ENCODE data around the gene ATOX1.
"Not testable (repeated sequence)": the region's sequence is repeated elsewhere in the genome, so short reads cannot be mapped to it uniquely, and the experiment has no call there.

Gene ATOX1

DNA sequence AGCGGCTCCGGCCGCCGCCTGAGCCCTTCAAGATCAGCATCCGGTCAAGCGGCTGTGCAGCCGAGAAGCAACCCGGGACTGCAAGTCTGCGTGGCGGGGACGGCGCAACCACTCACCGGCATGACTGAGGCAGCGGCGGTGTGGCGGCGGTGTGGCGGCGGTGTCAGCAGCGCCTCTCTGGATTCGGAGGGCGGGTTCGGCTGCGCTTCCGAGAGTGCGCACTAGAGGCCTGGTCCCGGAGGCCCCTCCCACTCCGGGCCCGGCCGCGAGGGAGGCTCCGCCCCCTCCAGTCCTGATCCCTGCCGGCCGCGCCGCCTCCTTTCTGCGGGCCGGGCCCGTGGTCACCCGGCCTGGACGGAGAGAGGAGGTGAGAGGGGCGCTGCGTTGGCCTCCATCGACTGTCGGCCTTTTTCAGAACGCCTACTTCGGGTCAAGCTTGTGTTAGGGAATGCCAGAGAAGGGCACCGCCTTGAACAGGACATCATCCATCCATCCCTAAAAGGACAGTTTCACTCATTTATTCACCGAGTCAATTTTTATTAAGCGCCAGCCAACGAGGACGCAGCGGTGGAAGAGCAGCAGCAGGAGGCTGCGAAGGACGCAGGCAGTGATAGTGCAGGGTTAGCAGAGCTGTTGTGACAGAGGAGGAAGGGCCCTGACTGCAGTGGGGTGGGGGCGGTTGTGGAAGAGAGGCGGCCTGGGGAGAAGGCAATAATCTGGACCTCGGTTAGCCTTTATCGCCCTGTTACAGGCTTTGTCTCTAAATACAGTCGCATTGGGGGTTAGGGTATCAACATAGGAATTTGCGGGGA is at the start of gene ATOX1:
ATOX1 (minus strand) TSS at position 202 of the 812 bp plus-strand sequence; CDS start at position 122, 80 bp downstream.
- DNase-seq (ENCODE audit: low read depth): peak; percentile 95

DNA sequence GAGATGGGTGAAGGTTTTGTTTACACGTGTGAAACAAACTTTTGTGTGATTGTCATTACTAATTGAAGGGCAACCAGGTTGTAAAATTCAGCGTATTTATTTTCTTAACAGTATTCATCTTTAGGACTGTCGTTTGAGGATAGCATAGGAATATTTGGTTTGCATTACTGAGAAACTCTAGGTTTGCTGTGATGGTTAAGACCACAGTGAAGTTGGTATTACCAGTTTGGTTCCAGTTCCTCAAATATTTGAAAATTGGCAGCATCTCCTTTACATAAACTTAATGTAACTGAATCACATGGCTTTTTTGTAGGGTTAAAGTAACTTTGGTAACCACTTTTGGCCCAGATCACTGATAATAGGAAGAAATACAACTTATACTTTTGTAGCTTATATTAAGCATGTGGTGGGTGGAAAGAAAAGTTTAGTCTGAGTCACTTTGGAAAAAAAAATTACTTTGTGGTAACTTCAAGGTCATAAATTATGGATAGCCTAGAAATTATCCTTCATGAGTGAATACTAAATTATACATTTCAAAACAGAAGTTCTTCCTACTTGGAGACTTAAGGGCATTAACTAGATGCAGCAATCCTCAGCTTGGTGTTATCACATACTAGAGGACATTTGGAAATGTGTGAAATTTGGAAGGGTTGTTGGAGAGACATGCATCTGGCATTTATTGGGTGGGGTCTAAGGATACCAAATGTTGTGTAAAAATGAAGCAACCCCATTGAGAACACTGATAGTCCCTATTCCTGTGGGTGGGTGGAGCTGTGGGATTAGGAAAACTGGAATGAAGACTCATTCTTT is 47.2 kb upstream of the ATOX1 start:
- DNase-seq (ENCODE audit: low read depth): peak; percentile 19

DNA sequence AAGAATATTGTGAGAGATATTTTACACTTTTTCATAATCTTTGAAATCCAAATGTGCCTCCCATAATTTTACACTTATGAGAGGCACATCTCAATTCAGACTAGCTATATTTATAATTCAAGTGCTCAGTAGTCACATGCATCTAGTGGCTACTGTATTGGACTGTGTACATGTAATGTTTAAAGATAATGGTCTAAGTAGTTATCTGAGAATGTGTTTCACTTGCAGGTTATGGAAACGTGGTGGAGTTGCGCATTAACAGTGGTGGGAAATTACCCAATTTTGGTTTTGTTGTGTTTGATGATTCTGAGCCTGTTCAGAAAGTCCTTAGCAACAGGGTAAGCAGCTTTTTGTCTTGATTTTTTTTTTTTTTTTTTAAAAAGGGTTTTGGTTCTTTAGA is 42.1 kb upstream of the ATOX1 start:
- no peak for DNase-seq (ENCODE audit: low read depth)

DNA sequence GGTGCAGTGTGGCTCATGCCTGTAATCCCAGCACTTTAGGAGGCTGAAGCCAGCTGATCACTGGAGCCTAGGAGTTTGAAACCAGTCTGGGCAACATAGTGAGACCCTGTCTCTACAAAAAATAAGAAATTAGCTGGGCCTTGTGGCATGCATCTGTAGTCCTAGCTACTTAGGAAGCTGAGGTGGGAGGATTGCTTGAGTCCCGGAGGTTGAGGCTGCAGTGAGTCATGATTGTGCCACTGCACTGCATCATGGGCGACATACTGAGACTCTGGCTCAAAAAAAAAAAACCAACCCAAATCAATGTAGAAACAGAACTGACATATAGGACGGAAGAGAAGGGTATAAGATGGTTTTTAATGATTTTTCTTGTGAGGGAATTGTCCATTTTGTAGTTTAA is 41.0 kb upstream of the ATOX1 start:
- DNase-seq (ENCODE audit: low read depth): peak; percentile 71

- no peak for DNase-seq (ENCODE audit: low read depth)
Observed at GRCh38 chr5:151798674-151799073, 40.2 kb upstream of the ATOX1 start.

DNA sequence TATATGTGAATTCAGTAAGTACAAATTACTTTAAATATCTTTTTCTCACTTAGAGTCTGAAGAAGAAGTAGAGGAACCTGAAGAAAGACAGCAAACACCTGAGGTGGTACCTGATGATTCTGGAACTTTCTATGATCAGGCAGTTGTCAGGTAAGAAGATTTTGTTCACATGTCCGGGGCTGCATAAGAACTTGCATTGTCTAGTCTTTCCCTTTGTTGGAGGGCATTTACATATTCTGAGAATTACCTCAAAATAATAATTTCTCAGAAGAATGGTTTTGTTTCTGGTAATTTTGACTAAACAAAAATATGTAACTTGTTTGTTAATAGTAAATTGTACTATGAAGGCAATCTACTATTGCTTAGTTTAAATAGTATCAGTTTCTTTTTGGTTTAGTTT is 37.0 kb upstream of the ATOX1 start:
- DNase-seq (ENCODE audit: low read depth): no peak

- no peak for DNase-seq (ENCODE audit: low read depth)
Observed at GRCh38 chr5:151793358-151793757, 34.9 kb upstream of the ATOX1 start.

- DNase-seq (ENCODE audit: low read depth): no peak
Observed at GRCh38 chr5:151787817-151788216, 29.4 kb upstream of the ATOX1 start.

GRCh38 chr5:151786468-151786867 is 28.0 kb upstream of the ATOX1 start:
- DNase-seq (ENCODE audit: low read depth): no peak

- DNase-seq (ENCODE audit: low read depth): no peak
Observed at GRCh38 chr5:151784141-151784540, 25.7 kb upstream of the ATOX1 start.

GRCh38 chr5:151783664-151784063 is 25.2 kb upstream of the ATOX1 start:
- not testable (repeated sequence) for DNase-seq (ENCODE audit: low read depth)

DNA sequence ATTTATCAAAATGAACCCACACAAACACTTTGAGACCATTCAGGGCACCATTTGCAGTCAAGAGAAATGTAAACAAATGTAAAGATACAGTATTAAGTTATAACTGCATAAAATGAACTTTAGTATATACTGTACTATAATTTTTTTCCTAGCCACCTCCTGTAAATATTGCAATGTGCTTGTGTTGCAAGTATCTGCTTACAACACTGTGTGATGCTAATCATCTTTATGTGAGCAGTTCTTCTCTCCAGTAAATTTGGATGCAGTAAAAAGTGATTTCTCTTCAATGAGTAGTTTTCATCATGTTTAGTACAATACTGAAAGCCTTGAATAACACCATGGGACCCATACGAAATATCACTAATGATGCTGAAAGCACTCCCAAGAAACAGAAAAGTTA is 22.8 kb upstream of the ATOX1 start:
- DNase-seq (ENCODE audit: low read depth): no peak

DNA sequence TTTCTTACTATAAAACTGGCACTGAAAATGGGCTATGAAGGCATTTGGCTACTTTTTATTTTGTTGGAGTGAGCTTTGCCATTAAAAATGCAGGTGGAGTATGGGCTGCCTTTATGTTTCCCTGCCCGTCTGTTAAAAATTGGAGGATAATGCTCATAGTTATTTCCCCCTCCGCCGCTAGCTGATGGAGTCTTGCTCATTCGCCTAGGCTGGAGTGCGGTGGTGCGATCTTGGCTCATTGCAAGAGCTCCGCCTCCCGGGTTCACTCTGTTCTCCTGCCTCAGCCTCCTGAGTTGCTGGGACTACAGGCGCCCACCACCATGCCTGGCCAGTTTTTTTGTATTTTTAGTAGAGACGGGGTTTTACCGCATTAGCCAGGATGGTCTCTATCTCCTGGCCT is 21.9 kb upstream of the ATOX1 start:
- DNase-seq (ENCODE audit: low read depth): no peak

GRCh38 chr5:151779531-151780125 is 21.2 kb upstream of the ATOX1 start:
- DNase-seq (ENCODE audit: low read depth): no peak

DNA sequence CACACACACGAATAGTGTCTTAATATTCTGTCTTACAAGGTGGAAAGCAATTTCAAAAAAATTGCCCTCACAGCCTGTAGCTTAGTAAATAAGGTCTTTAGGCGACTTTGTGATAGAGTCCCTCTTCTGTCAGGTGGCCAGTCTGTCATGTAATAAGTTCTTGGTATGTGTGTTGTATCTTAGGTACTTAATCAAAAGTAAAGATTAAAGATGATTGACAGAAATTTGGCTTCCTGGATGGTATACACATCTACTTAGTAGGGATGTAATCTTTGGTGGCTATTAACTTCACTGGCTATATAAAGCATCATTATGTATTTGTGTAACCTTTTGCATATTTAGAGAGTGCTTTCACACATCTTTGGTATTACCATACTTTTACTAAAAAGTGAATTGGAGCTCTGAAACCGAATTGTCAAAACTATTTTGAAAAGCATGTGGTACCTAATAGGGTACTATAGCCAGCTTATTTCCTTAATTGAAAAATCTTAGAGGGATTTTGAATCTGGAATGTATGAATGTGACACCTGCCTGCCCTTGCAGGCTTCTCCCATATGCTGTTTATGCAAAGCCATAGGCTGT is 16.7 kb upstream of the ATOX1 start:
- no peak for DNase-seq (ENCODE audit: low read depth)

GRCh38 chr5:151773951-151774350 is 15.5 kb upstream of the ATOX1 start:
- DNase-seq (ENCODE audit: low read depth): peak; percentile 22

- DNase-seq (ENCODE audit: low read depth): peak; percentile 61
Observed at GRCh38 chr5:151772846-151773561, 14.6 kb upstream of the ATOX1 start.

DNA sequence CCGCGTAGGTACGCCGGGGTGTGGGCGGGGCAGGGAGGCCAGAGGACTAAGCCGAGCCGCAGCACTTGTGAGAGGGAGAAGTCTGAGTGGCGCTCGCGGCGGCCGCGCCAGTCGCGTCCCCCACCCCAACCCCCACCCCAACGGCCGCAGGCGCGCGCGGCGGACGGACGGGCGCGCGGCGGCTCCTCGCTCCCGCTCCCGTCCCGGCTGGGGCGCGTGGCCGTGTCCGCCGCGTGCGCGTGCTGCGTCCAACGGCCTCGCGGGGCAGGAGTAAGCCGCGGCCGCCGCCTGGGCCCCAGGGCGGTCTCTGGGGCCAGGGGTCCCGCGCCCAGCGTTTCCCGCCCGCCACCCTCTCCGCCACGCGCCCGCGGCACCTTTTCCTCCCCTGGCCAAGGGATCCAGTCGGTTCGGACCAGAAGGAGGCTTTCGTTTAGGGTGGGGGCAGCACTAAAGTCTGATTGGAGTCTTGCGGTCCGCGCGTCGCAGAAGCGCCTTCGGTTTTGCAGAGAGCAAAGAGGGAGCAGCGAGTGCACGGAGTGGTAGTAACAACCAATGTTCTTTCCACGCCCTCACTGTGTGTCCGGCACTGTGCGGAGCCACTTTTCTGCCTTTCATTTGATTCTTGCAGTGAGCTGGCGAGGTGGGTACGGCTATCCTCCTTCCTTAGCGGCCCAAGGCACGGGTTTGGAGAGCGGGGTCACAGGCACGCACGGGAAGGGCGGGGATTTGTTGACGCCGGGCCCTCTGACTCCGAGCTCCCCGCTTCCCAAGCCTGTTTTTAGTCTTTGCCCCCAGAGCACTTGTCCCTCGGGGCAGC is 13.8 kb upstream of the ATOX1 start:
- DNase-seq (ENCODE audit: low read depth): peak; percentile 60

DNA sequence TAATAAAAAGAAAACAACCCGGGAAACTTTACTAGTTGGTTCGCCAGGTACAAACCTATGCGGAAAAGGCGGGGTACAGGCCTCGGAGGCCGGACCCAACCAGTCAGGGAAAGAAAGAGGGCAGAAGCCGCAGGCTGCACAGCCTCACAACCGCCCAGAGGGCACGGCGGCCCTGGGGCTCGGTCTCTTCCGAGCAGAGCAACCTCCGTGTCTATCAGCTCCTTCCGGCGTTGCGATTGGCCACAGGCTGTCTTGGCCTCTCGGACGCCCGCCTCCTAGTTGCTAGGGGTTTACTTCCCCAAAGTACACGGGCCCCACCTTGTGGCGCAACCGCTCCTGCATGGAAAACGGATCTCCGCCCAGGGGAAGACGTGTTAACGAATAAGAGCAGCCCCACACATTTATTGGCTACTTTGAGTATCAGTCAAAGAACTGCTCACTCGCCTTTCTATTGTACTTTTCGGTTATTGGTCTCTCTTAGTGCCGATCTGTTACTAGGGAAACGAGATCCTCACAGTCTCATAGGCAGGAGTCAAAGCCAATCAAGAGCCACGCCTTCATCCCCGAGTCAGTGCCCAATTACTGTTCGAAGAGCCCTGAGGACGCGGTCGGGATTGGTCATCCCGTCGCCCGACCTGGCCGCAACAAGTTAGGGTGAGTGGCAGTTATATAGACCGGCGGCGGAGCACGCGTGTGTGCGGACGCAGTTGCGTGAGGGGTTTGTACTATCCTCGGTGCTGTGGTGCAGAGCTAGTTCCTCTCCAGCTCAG is 13.0 kb upstream of the ATOX1 start, which contains the start of gene G3BP1:
G3BP1 (plus strand) TSS at position 696 of the 770 bp plus-strand sequence. CDS start 14,667 bp downstream, outside the sequence.
- DNase-seq (ENCODE audit: low read depth): peak; percentile 100

All from ELR (cell line).